HEK293T (cell line): ENCODE measurements around the gene TXNDC11.

ENCODE experiments used
- CTBP1 ChIP-seq: fragments of 450-650 bp; IDR thresholded peaks from 2 replicates; pipeline ENCODE4 v1.6.1; 2016; ENCODE audit warnings: borderline replicate concordance
- ELF4 ChIP-seq: fragments of 450-650 bp; IDR thresholded peaks from 2 replicates; pipeline ENCODE4 v1.6.1; 2017; ENCODE audit warnings: antibody characterized with exemption
- FOXA1 ChIP-seq: fragments of 450-650 bp; IDR thresholded peaks from 2 replicates; pipeline ENCODE4 v1.6.1; 2016; ENCODE audit warnings: mild to moderate bottlenecking
- FOXK2 ChIP-seq: fragments of 450-650 bp; IDR thresholded peaks from 2 replicates; pipeline ENCODE4 v1.6.1; 2016; ENCODE audit warnings: mild to moderate bottlenecking
- FOXM1 ChIP-seq: fragments of 450-650 bp; IDR thresholded peaks from 2 replicates; pipeline ENCODE4 v1.6.1; 2017; ENCODE audit warnings: mild to moderate bottlenecking, borderline replicate concordance
- HDGF ChIP-seq: fragments of 450-650 bp; IDR thresholded peaks from 2 replicates; pipeline ENCODE4 v1.6.1; 2017; ENCODE audit warnings: antibody characterized with exemption, borderline replicate concordance
- L3MBTL2 ChIP-seq: fragments of 450-650 bp; conservative IDR thresholded peaks from 2 replicates; pipeline ENCODE4 v1.6.1; 2016; ENCODE audit warnings: mild to moderate bottlenecking
- LEF1 ChIP-seq: fragments of 450-650 bp; IDR thresholded peaks from 2 replicates; pipeline ENCODE4 v1.6.1; 2017; ENCODE audit warnings: mild to moderate bottlenecking, borderline replicate concordance
- NFRKB ChIP-seq: fragments of 450-650 bp; IDR thresholded peaks from 2 replicates; pipeline ENCODE4 v1.6.1; 2016; ENCODE audit warnings: mild to moderate bottlenecking, moderate library complexity
- SP1 ChIP-seq: fragments of 450-650 bp; IDR thresholded peaks from 2 replicates; pipeline ENCODE4 v1.6.1; 2017
- SUZ12 ChIP-seq: fragments of 450-650 bp; IDR thresholded peaks from 2 replicates; pipeline ENCODE4 v1.6.1; 2016; ENCODE audit warnings: mild to moderate bottlenecking
- TARDBP ChIP-seq: fragments of 450-650 bp; IDR thresholded peaks from 2 replicates; pipeline ENCODE4 v1.6.1; 2016
- ZNF384 ChIP-seq: fragments of 450-650 bp; IDR thresholded peaks from 2 replicates; pipeline ENCODE4 v1.6.1; 2016

GRCh38 chr16:11691771-11692170 lies 50.9 kb downstream of the TXNDC11 start:
- TF ChIP-seq FOXA1 (no peak), FOXM1 (no peak), ELF4 (no peak), TARDBP (no peak), CTBP1 (no peak), L3MBTL2 (no peak), ZNF384 (no peak), FOXK2 (no peak), HDGF (no peak), SP1 (no peak), LEF1 (no peak), NFRKB (no peak), SUZ12 (no peak)
